Dermis microvascular lymphatic vessel endothelial cell (primary cell): Measurements from ENCODE around the gene KLHL33. TPM values are rescaled to one million over a fixed set of nuclear protein-coding genes. Genes with fewer than 3 reads are reported as not detected.
A peak's percentile ranks its signal among the peaks of the same experiment; 100 is the strongest.

Experiments
- DNase-seq, 2 donors: peaks; one replicate each; pipeline versions ENCODE4 v3.0.0 to v3.0.0-alpha.2; 2010; ENCODE audit warnings: low read depth in 2 of 2
- total RNA-seq: library from RNA; depleted of rRNA; stranded (reverse); fragments of >200 nt; gene quantifications from 2 replicates; pipeline ENCODE4 v1.2.1, GENCODE V29; 2014

Gene KLHL33
- total RNA-seq, 1 donor from 2014 or later, result 0.13 TPM

GRCh38 chr14:20417250-20418186 lies 18.4 kb downstream of the KLHL33 start:
- DNase-seq, result no peak

DNA sequence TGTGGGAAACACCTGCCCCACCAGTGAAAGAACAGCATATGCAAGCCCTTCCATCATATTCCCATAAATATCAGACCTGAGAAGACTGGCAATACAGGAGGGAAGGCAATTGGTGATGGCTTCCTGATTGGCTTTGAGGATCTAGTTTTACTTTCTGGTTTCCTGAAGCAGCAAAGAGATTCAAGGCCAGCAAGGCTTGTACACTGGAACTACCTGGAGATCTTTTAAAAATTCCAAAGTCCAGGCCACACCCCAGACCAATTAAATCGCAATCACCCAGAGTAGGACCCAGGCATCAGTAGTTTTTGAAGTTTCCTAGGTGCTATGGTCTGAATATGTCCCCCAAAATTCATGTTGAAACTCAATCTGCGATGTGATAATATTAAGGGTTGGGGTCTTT lies 19.7 kb downstream of the KLHL33 start:
- no peak for DNase-seq

GRCh38 chr14:20415782-20416206 lies 20.2 kb downstream of the KLHL33 start:
- DNase-seq, result peak; percentile 70 to 71

DNA sequence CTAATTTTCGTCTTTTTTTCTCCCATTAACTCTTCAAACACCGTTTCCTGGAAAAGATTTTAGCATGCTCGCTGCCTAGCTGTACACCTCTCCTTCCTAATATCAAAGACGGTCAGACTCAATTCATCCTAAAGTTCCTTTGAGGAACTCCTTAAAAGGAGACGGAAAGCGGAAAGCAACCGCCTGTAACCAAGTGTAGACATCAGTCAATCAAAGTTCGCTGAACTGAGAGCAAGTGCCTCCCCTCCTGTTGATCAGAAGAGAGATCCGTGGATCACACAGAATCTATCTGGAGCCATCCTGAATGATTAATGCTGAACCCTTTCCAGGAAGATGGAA lies 22.3 kb downstream of the KLHL33 start:
- peak in 1 of 2 donors; percentile 34 for DNase-seq

- DNase-seq, result peak in 1 of 2 donors; percentile 85
These were observed 22.9 kb downstream of the KLHL33 start, which contains the start of gene TEP1 for GRCh38 chr14:20412876-20413743. TEP1 (minus strand) TSS chr14:20413501; CDS start chr14:20408439, 5,062 bp downstream.

- DNase-seq, result peak in 1 of 2 donors; percentile 26
These were observed 23.6 kb downstream of the KLHL33 start for GRCh38 chr14:20412411-20412810.

- DNase-seq, result no peak
These were observed 26.7 kb downstream of the KLHL33 start for GRCh38 chr14:20409226-20409625.

- no peak for DNase-seq
These were observed 32.4 kb downstream of the KLHL33 start for GRCh38 chr14:20403521-20403920.

DNA sequence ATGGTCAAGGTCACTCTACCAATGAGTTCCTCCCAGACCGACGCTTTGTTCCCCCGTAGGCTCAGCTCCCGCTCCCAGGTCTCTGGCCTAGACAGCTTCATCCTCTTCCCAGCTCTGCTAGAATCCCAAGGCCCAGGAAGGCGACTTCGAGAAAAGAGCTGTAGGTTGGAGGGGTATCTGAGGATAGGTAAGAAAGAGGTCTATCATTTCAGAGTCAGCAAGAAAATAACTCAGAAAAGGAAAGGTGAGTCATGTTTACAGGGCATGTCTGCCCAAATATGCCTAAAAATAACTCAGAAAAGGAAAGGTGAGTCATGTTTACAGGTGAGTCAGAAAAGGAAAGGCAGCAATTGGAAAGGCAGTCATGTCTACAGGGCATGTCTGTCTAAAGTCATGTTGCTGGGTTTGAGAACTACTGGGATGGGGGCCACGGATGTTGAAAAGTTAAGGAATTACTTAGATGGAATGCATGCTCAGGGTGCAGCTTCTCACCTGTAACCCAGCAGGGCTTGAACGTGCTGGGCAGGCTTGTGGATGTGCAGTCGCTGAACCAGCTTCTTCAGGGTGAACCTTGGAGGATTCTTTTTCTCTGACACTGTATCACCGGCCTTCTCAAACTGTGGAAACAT lies 34.9 kb downstream of the KLHL33 start:
- DNase-seq, result peak in 1 of 2 donors; percentile 77

DNA sequence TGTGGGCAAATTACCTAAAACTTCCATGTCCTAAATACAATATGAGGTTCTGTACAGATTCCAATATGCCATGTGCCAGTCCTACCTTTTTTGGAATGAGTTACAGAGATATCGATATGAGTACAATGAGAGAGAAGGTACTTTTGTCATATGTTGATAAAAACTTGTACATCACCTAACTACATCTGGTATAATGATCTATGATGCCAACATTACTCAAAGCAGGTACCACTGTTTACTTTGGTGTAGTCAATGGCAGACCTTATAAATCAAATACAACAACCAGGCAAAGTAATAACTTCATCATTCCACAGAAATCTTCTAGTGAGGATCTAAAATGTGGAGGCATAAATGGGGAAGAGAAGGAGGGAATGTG lies 35.4 kb downstream of the KLHL33 start:
- no peak for DNase-seq

- no peak for DNase-seq
These were observed 38.5 kb downstream of the KLHL33 start for GRCh38 chr14:20397511-20397910.

- no peak for DNase-seq
These were observed 44.5 kb downstream of the KLHL33 start for GRCh38 chr14:20391505-20391904.

GRCh38 chr14:20388159-20388558 lies 47.8 kb downstream of the KLHL33 start:
- DNase-seq, result no peak

- DNase-seq, result no peak
These were observed 48.4 kb downstream of the KLHL33 start for GRCh38 chr14:20387576-20387975.

GRCh38 chr14:20386276-20386855 lies 49.6 kb downstream of the KLHL33 start:
- DNase-seq, result no peak

GRCh38 chr14:20384886-20385285 lies 51.1 kb downstream of the KLHL33 start:
- no peak for DNase-seq

DNA sequence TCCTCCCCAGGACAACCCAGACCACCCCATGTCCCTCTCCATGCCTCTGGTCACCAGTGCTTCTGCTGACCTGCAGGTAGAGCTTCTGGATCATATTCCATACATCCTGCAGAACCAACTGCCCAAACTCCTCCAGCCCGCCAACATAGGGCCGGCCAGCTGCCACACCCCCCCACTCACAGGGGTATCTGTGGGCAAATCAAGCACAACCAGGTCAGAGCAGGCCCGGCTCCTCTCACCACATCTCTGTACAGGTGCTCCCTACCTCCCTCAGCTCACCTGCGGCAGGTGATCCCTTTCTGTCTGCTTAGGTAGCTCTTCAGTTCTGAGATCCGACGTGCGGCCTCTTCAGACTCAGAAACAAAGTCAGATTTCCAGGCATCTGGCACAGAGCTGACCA lies 51.6 kb downstream of the KLHL33 start:
- no peak for DNase-seq

DNA sequence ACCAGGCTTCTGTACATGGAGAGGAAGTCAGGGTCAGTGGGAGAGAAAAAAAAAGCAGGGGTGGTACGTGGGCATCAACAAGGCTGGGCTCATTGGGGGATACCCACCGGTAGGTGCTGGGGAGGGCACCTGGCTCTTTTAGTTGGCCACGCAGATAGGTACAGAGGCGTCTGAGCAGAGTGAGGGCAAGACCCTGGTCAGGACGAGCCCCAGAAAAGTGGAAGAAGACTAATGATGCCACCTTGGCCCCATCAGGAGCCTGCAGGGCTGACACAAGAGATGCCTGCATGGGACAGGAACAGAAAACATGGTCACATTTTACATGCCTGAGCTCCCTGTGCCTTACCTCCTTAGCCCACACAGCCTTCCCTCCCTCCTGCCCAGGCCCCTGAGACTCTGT lies 52.3 kb downstream of the KLHL33 start:
- no peak for DNase-seq

DNA sequence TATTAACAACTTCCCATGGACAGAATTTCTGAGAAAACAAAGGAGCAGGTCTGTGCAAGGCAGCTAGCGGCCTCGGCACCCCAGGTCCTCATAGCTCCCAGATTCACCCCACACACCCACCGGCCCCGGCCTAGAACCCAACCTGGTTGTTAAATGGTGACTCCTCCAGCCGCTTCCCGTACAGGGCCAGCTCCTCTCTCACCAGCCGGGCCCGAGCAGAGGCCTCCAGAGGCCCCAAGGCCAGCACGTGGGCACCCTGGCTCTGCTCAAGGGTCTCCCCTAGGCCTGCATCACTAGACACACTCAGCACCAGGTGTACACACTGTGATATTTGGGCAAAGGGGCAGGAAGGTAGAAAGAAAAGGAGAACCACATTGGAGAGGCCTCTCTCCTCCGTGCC lies 52.9 kb downstream of the KLHL33 start:
- no peak for DNase-seq

DNA sequence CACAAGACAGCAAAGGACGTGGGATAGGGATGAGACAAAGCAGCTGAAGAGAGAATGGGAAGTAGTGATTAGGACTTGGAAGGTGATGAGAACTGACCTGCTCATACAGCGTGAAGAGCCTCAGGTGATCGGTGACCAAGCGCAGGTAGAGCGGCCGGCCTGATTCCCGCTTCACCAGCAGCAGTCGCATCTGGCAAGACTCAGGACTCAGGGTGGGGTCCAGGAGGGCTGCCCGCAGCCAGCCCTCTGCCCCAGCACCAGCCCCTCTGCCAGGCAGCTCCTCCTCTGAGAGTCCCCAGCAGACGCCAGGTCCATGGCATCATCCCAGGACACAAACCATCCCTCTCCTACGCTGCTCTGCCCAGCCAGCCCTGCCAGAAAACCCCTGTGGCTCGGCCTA lies 53.4 kb downstream of the KLHL33 start:
- DNase-seq, result no peak

DNA sequence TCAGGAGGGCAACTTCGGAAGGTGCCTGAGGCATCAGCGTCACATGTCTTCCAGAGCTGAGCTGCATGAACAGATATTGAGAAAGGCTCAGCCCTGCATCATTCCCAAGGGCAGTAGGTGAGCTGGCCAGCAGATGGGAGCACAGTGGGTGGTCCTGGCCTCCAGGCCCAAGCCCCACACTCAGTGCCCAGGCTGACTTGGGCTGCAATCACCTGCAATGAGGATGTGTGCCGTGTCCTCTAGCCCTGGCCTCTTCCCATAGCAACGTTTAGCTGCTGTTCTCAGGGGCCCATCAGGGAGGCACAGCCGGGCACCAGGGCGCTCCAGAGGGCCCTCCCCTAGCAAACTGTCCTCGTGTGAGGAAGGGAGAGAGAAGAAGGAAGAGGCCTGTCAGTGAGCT lies 54.6 kb downstream of the KLHL33 start:
- DNase-seq, result no peak

DNA sequence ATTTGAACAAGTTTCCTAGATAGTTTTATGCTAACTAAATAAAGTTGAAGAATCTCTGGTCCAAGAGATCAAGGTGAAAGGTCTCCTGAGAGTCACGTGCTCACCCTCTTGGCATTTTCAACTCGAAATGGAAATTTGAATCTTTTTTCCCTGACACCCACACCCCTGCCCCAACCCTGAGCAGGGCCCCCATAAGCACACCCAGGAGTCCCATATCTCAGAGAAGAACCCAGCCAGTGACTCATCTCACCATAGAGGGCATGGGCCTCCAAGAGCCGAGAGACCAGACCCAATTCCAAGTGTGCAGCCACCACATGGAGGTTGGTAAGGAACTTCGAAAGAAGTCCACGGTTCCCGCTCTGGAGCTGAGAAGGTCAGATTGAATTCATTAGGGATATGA lies 55.3 kb downstream of the KLHL33 start:
- DNase-seq, result no peak
